PC-9 (cell line): Measurements from ENCODE around the gene NHSL1. TPM values are rescaled to one million over a fixed set of nuclear protein-coding genes. Genes with fewer than 3 reads are reported as not detected.

ENCODE experiments used
- BruUV-seq: library from RNA; stranded (reverse); fragments of 400-500 nt; replicated peaks from 2 replicates; lab custom pipeline; 2021; lab: Mats Ljungman, UMichigan
- CTCF ChIA-PET: fragments of 300-600 bp; sonication (Branson Sonifier 250); formaldehyde crosslinking; loops from one replicate; lab custom pipeline; 2022; ENCODE audit warnings: antibody characterized with exemption; lab: Charles Lee
- POLR2A ChIA-PET: fragments of 300-600 bp; sonication (Branson Sonifier 250); formaldehyde crosslinking; loops from one replicate; lab custom pipeline; 2022; ENCODE audit warnings: antibody characterized with exemption; ENCODE audit not compliant: unreplicated experiment; lab: Charles Lee
- DNase-seq, 2 experiments: peaks; one replicate each; pipeline versions ENCODE4 v3.0.0 to v3.0.0-alpha.2; 2015 to 2022; ENCODE audit warnings: mixed read lengths in 1 of 2
- H2AFZ ChIP-seq: fragments of 200-600 bp; sonication (generic); 2 replicates; pipeline ENCODE4 v1.8.1; 2017; ENCODE audit warnings: antibody characterized with exemption
- H3F3A ChIP-seq: fragments of 200-600 bp; sonication (generic); 2 replicates; pipeline ENCODE4 v1.8.1; 2017; ENCODE audit warnings: antibody characterized with exemption, mild to moderate bottlenecking, low read depth; ENCODE audit not compliant: insufficient read depth
- H3K27ac ChIP-seq: fragments of 200-600 bp; sonication (generic); 2 replicates; pipeline ENCODE4 v1.6.1; 2016; ENCODE audit warnings: mixed run types
- H3K27me3 ChIP-seq: fragments of 200-600 bp; sonication (generic); 2 replicates; pipeline ENCODE4 v1.6.1; 2016; ENCODE audit warnings: low read depth, mixed run types; ENCODE audit not compliant: insufficient read depth
- H3K36me3 ChIP-seq: fragments of 200-600 bp; sonication (generic); 2 replicates; pipeline ENCODE4 v1.6.1; 2016; ENCODE audit warnings: low read depth, mixed run types
- H3K4me1 ChIP-seq: fragments of 200-600 bp; sonication (generic); replicated peaks from 2 replicates; pipeline ENCODE4 v1.6.1; 2016; ENCODE audit warnings: mixed run types; ENCODE audit not compliant: insufficient read depth
- H3K4me2 ChIP-seq: fragments of 200-600 bp; sonication (generic); 2 replicates; pipeline ENCODE4 v1.6.1; 2017; ENCODE audit warnings: mixed run types
- H3K4me3 ChIP-seq: fragments of 200-600 bp; sonication (generic); 2 replicates; pipeline ENCODE4 v1.6.1; 2016; ENCODE audit warnings: mixed run types
- H3K79me2 ChIP-seq: fragments of 200-600 bp; sonication (generic); 2 replicates; pipeline ENCODE4 v1.6.1; 2017; ENCODE audit warnings: low read depth, mixed run types
- H3K9me2 ChIP-seq: fragments of 200-600 bp; sonication (generic); 2 replicates; pipeline ENCODE4 v1.8.1; 2017; ENCODE audit warnings: mild to moderate bottlenecking; ENCODE audit not compliant: insufficient read depth
- H3K9me3 ChIP-seq: fragments of 200-600 bp; sonication (generic); 2 replicates; pipeline ENCODE4 v1.8.1; 2016; ENCODE audit warnings: low read depth; ENCODE audit not compliant: insufficient read depth
- H4K20me1 ChIP-seq: fragments of 200-600 bp; sonication (generic); 2 replicates; pipeline ENCODE4 v1.8.1; 2017; ENCODE audit not compliant: insufficient read depth
- EZH2 ChIP-seq: fragments of 200-600 bp; sonication (generic); IDR thresholded peaks from 2 replicates; pipeline ENCODE4 v1.8.0; 2017; ENCODE audit warnings: antibody characterized with exemption, low read depth
- intact Hi-C: fragments of 100-400 bp; cut with micrococcal nuclease; formaldehyde crosslinking; loops from one replicate; pipeline ENCODE4 v1.10.0; 2022; ENCODE audit not compliant: unreplicated experiment
- total RNA-seq: library from RNA; stranded (reverse); gene quantifications from 2 replicates; pipeline ENCODE4 v1.2.3, GENCODE V29; 2021
- TF ChIP-seq, protein P1 (sequence below): fragments of 200-600 bp; sonication (generic); conservative IDR thresholded peaks from 2 replicates; pipeline ENCODE4 v1.6.1; 2017; ENCODE audit warnings: mixed run types, antibody characterized with exemption, mild to moderate bottlenecking, moderate library complexity

Gene NHSL1
- total RNA-seq, 1 experiment from 2014 or later: 17.5 TPM

GRCh38 chr6:138477913-138478539 lies 21.3 kb downstream of the NHSL1 start:
- Histone ChIP-seq H3K4me2 (no peak overlapping the region), H3K79me2 (no peaks in the 10 kb centered on the region), H3K9me3 (no peaks in the 10 kb centered on the region), H3K4me1 (peaks cover 6% of the 10 kb centered on the region; the same call in 1 of the 2 replicates), H3F3A (peaks cover 6% of the 10 kb centered on the region; the same call in 1 of the 2 replicates), H3K36me3 (no peaks in the 10 kb centered on the region), H3K4me3 (no peak overlapping the region), H3K9me2 (no peaks in the 10 kb centered on the region), H4K20me1 (0 out of 2 replicates have a peak, but pooled peaks cover 3% of the 10 kb centered on the region), H3K27me3 (no peaks in the 10 kb centered on the region), H3K27ac (no peak overlapping the region), H2AFZ (no peak overlapping the region)
- CTCF ChIA-PET: no interaction called here
- no TSS peak for BruUV-seq
- peak in 1 of 2 experiments; percentile 54 for DNase-seq
- no peak for TF ChIP-seq EZH2
- TF ChIP-seq, protein P1, sequence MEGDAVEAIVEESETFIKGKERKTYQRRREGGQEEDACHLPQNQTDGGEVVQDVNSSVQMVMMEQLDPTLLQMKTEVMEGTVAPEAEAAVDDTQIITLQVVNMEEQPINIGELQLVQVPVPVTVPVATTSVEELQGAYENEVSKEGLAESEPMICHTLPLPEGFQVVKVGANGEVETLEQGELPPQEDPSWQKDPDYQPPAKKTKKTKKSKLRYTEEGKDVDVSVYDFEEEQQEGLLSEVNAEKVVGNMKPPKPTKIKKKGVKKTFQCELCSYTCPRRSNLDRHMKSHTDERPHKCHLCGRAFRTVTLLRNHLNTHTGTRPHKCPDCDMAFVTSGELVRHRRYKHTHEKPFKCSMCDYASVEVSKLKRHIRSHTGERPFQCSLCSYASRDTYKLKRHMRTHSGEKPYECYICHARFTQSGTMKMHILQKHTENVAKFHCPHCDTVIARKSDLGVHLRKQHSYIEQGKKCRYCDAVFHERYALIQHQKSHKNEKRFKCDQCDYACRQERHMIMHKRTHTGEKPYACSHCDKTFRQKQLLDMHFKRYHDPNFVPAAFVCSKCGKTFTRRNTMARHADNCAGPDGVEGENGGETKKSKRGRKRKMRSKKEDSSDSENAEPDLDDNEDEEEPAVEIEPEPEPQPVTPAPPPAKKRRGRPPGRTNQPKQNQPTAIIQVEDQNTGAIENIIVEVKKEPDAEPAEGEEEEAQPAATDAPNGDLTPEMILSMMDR: no peak
- POLR2A ChIA-PET: no interaction called here
- intact Hi-C loops: no loop called here

DNA sequence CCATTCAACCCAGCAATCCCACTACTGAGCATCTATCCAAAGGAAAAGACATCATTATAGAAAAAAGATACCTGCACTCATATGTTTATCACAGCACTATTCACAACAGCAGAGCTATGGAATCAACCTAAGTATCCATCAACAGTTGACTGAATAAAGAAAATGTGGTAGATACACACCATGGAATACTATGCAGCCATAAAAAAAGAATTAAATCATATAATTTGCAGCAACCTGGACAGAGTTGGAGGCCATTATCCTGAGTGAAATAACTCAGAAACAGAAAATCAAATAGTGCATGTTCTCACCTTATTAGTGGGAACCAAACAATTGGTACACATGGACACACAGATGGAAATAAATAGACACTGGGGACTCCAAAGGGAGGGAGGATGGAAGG lies 23.2 kb downstream of the NHSL1 start:
- no peak for DNase-seq
- H3K79me2 ChIP-seq: no peaks in the 10 kb centered on the region
- no TSS peak for BruUV-seq
- H3K4me3 ChIP-seq: no peak overlapping the region
- H3K4me2 ChIP-seq: no peak overlapping the region
- no peaks in the 10 kb centered on the region for H4K20me1 ChIP-seq
- ChIA-PET POLR2A (no interaction called here), CTCF (no interaction called here)
- H3F3A ChIP-seq: peaks cover 10% of the 10 kb centered on the region; the same call in 1 of the 2 replicates
- no peaks in the 10 kb centered on the region for H3K9me3 ChIP-seq
- intact Hi-C loops: no loop called here
- peaks cover 6% of the 10 kb centered on the region; the same call in 1 of the 2 replicates for H3K4me1 ChIP-seq
- H3K27ac ChIP-seq: no peak overlapping the region
- TF ChIP-seq, protein P1: no peak
- no peak for TF ChIP-seq EZH2
- 0 out of 2 replicates have a peak, but pooled peaks cover 7% of the 10 kb centered on the region for H3K36me3 ChIP-seq
- H3K9me2 ChIP-seq: no peaks in the 10 kb centered on the region
- no peaks in the 10 kb centered on the region for H3K27me3 ChIP-seq
- H2AFZ ChIP-seq: no peak overlapping the region

GRCh38 chr6:138473144-138473543 lies 26.1 kb downstream of the NHSL1 start:
- POLR2A ChIA-PET: no interaction called here

More at GRCh38 chr6:138473144-138473543, 26.1 kb downstream of the NHSL1 start:
- no peaks in the 10 kb centered on the region for H3K79me2 ChIP-seq
- no peaks in the 10 kb centered on the region for H3K9me2 ChIP-seq
- H2AFZ ChIP-seq: no peak overlapping the region
- no peak overlapping the region for H3K27ac ChIP-seq
- H3K4me3 ChIP-seq: no peak overlapping the region
- CTCF ChIA-PET: no interaction called here
- 0 out of 2 replicates have a peak, but pooled peaks cover 7% of the 10 kb centered on the region for H3K36me3 ChIP-seq
- no peaks in the 10 kb centered on the region for H3K9me3 ChIP-seq
- no peak for TF ChIP-seq EZH2
- TF ChIP-seq, protein P1: no peak
- BruUV-seq: no TSS peak
- peaks cover 25% of the 10 kb centered on the region for H3K4me1 ChIP-seq
- DNase-seq: no peak
- peaks cover 32% of the 10 kb centered on the region for H3F3A ChIP-seq
- H3K27me3 ChIP-seq: no peaks in the 10 kb centered on the region
- intact Hi-C loops: no loop called here
- H4K20me1 ChIP-seq: peaks cover 4% of the 10 kb centered on the region; the same call in 1 of the 2 replicates
- H3K4me2 ChIP-seq: no peak overlapping the region
